HEK293T (cell line): ENCODE results near the gene DNLZ.

ENCODE experiments used
- CTCF ChIA-PET: fragments of 350-600 bp; formaldehyde crosslinking; extraction: SDS; loops from one replicate; lab custom pipeline; 2021; ENCODE audit warnings: antibody characterized with exemption, inconsistent platforms; lab: Yijun Ruan, JAX
- POLR2A ChIA-PET: fragments of 350-600 bp; formaldehyde crosslinking; extraction: SDS; loops from one replicate; lab custom pipeline; 2020; ENCODE audit warnings: antibody characterized with exemption, inconsistent platforms; lab: Yijun Ruan, JAX
- DNase-seq: peaks from one replicate; pipeline ENCODE4 v3.0.0; 2012; ENCODE audit warnings: mixed read lengths; ENCODE audit errors: extremely low spot score
- ARNT ChIP-seq: fragments of 450-650 bp; IDR thresholded peaks from 2 replicates; pipeline ENCODE4 v1.6.1; 2017; ENCODE audit warnings: mild to moderate bottlenecking
- BHLHE40 ChIP-seq: fragments of 450-650 bp; IDR thresholded peaks from 2 replicates; pipeline ENCODE4 v1.6.1; 2016; ENCODE audit warnings: mild to moderate bottlenecking, moderate library complexity, borderline replicate concordance
- CTBP1 ChIP-seq: fragments of 450-650 bp; IDR thresholded peaks from 2 replicates; pipeline ENCODE4 v1.6.1; 2016; ENCODE audit warnings: borderline replicate concordance
- ELF4 ChIP-seq: fragments of 450-650 bp; IDR thresholded peaks from 2 replicates; pipeline ENCODE4 v1.6.1; 2017; ENCODE audit warnings: antibody characterized with exemption
- FOXA1 ChIP-seq: fragments of 450-650 bp; IDR thresholded peaks from 2 replicates; pipeline ENCODE4 v1.6.1; 2016; ENCODE audit warnings: mild to moderate bottlenecking
- FOXK2 ChIP-seq: fragments of 450-650 bp; IDR thresholded peaks from 2 replicates; pipeline ENCODE4 v1.6.1; 2016; ENCODE audit warnings: mild to moderate bottlenecking
- FOXM1 ChIP-seq: fragments of 450-650 bp; IDR thresholded peaks from 2 replicates; pipeline ENCODE4 v1.6.1; 2017; ENCODE audit warnings: mild to moderate bottlenecking, borderline replicate concordance
- HDGF ChIP-seq: fragments of 450-650 bp; IDR thresholded peaks from 2 replicates; pipeline ENCODE4 v1.6.1; 2017; ENCODE audit warnings: antibody characterized with exemption, borderline replicate concordance
- L3MBTL2 ChIP-seq: fragments of 450-650 bp; conservative IDR thresholded peaks from 2 replicates; pipeline ENCODE4 v1.6.1; 2016; ENCODE audit warnings: mild to moderate bottlenecking
- LEF1 ChIP-seq: fragments of 450-650 bp; IDR thresholded peaks from 2 replicates; pipeline ENCODE4 v1.6.1; 2017; ENCODE audit warnings: mild to moderate bottlenecking, borderline replicate concordance
- NFRKB ChIP-seq: fragments of 450-650 bp; IDR thresholded peaks from 2 replicates; pipeline ENCODE4 v1.6.1; 2016; ENCODE audit warnings: mild to moderate bottlenecking, moderate library complexity
- PKNOX1 ChIP-seq: fragments of 450-650 bp; IDR thresholded peaks from 2 replicates; pipeline ENCODE4 v1.6.1; 2016
- SP1 ChIP-seq: fragments of 450-650 bp; IDR thresholded peaks from 2 replicates; pipeline ENCODE4 v1.6.1; 2017
- SUZ12 ChIP-seq: fragments of 450-650 bp; IDR thresholded peaks from 2 replicates; pipeline ENCODE4 v1.6.1; 2016; ENCODE audit warnings: mild to moderate bottlenecking
- TARDBP ChIP-seq: fragments of 450-650 bp; IDR thresholded peaks from 2 replicates; pipeline ENCODE4 v1.6.1; 2016
- ZNF384 ChIP-seq: fragments of 450-650 bp; IDR thresholded peaks from 2 replicates; pipeline ENCODE4 v1.6.1; 2016

The DNLZ gene

GRCh38 chr9:136391737-136392537 lies 28.4 kb upstream of the DNLZ start:
- TF ChIP-seq L3MBTL2 (no peak), NFRKB (no peak), PKNOX1 (no peak), FOXA1 (no peak), HDGF (no peak), ZNF384 (no peak), FOXM1 (no peak), SUZ12 (no peak), LEF1 (no peak), ARNT (no peak), TARDBP (no peak), SP1 (no peak), ELF4 (no peak), CTBP1 (no peak), BHLHE40 (no peak), FOXK2 (no peak)
- DNase-seq: no peak
- ChIA-PET CTCF (no interaction called here), POLR2A (interaction anchor here (0.5 to 1.0 kb wide), 2 partner anchors 11 to 29 kb away, joined by 3 read pairs; no protein-coding TSS in a partner anchor)

- CTCF ChIA-PET: interaction anchor here (0.6 kb wide), 1 partner anchor 13 kb away, joined by 4 read pairs; no protein-coding TSS in a partner anchor
- no peak for DNase-seq
- TF ChIP-seq PKNOX1 (no peak), FOXK2 (no peak), BHLHE40 (no peak), L3MBTL2 (no peak), ZNF384 (no peak), CTBP1 (no peak), TARDBP (no peak), FOXM1 (no peak), SP1 (no peak), FOXA1 (no peak), LEF1 (no peak), HDGF (no peak)
- POLR2A ChIA-PET: interaction anchor here (1.2 to 1.5 kb wide), 2 partner anchors 23 to 26 kb away, joined by 4 to 10 read pairs; partner anchors contain the start of gene DNLZ
Measured at GRCh38 chr9:136389396-136389795, 25.9 kb upstream of the DNLZ start.

- ChIA-PET CTCF (no interaction called here), POLR2A (no interaction called here)
- no peak for DNase-seq
- TF ChIP-seq SUZ12: no peak
Measured at GRCh38 chr9:136387217-136387616, 23.7 kb upstream of the DNLZ start.

- ChIA-PET CTCF (interaction anchor here (1.1 kb wide), 1 partner anchor 15 kb away, joined by 6 read pairs; no protein-coding TSS in a partner anchor), POLR2A (no interaction called here)
- no peak for TF ChIP-seq FOXA1
- TF ChIP-seq ARNT: no peak
- no peak for TF ChIP-seq BHLHE40
- TF ChIP-seq LEF1: no peak
- TF ChIP-seq HDGF: no peak
- no peak for TF ChIP-seq ELF4
- no peak for TF ChIP-seq NFRKB
- TF ChIP-seq TARDBP: no peak
- DNase-seq: no peak
Measured at GRCh38 chr9:136386018-136386417, 22.5 kb upstream of the DNLZ start.

- ChIA-PET CTCF (interaction anchor here (0.6 to 1.1 kb wide), 2 partner anchors 16 to 246 kb away, joined by 3 to 6 read pairs; no protein-coding TSS in a partner anchor), POLR2A (no interaction called here)
- TF ChIP-seq HDGF (no peak), ELF4 (no peak), NFRKB (no peak), TARDBP (no peak), FOXA1 (no peak)
- DNase-seq: no peak
Measured at GRCh38 chr9:136385015-136385414, 21.5 kb upstream of the DNLZ start.

- CTCF ChIA-PET: no interaction called here
- TF ChIP-seq ELF4 (no peak), ZNF384 (no peak), L3MBTL2 (no peak), FOXK2 (no peak), SP1 (no peak), HDGF (no peak), LEF1 (no peak), BHLHE40 (no peak), NFRKB (no peak), CTBP1 (no peak), PKNOX1 (no peak), FOXM1 (no peak), TARDBP (no peak), FOXA1 (no peak), SUZ12 (no peak), ARNT (no peak)
- DNase-seq: no peak
- POLR2A ChIA-PET: no interaction called here
Measured at GRCh38 chr9:136383436-136383835, 19.9 kb upstream of the DNLZ start.
